Activated CD8-positive, alpha-beta memory T cell treated with anti-CD3 and anti-CD28 coated beads, Interleukin-2, amount 10 ng/mL, durations not matched to agents 7 days and 5 days (primary cell): ENCODE results near the gene ISG20L2. TPM values are rescaled to one million over a fixed set of nuclear protein-coding genes. Genes with fewer than 3 reads are reported as not detected.

Experiments
- total RNA-seq, 2 experiments: library from RNA; stranded (reverse); gene quantifications; one replicate each; pipeline ENCODE4 v1.2.3, GENCODE V29; 2021

The ISG20L2 gene
- total RNA-seq, 2 experiments from 2014 or later: 56.0 to 70.3 TPM

Other genes with a start within 250 kb of the ISG20L2 start
- 10 to 100 TPM; 57.1 to 63.1 TPM for gene MEF2D, start 228.0 kb downstream of the ISG20L2 start, total RNA-seq
- 10 to 100 TPM; 24.3 to 31.3 TPM for gene IQGAP3, start 156.2 kb downstream of the ISG20L2 start, total RNA-seq
- 10 to 100 TPM; 12.6 to 16.9 TPM for gene TTC24, start 149.0 kb downstream of the ISG20L2 start, total RNA-seq
- gene NAXE, start 137.0 kb downstream of the ISG20L2 start, total RNA-seq: 10 to 100 TPM; 62.7 to 66.6 TPM
- gene GPATCH4, start 127.3 kb downstream of the ISG20L2 start, total RNA-seq: 10 to 100 TPM; 40.5 to 50.9 TPM
- gene HAPLN2, start 109.4 kb downstream of the ISG20L2 start, total RNA-seq: not detected
- under 1 TPM in 1 of 2 experiments, not detected in 1; 0.07 TPM for gene BCAN, start 86.6 kb downstream of the ISG20L2 start, total RNA-seq
- gene NES, start 51.4 kb downstream of the ISG20L2 start, total RNA-seq: not detected
- gene CRABP2, start 23.2 kb downstream of the ISG20L2 start, total RNA-seq: 1 to 10 TPM; 1.4 to 1.9 TPM
- 10 to 100 TPM; 44.0 to 49.6 TPM for gene METTL25B, start 297 bp downstream of the ISG20L2 start, total RNA-seq
- 10 to 100 TPM; 60.4 to 80.0 TPM for gene MRPL24, start 12.3 kb upstream of the ISG20L2 start, total RNA-seq
- gene HDGF, start 22.9 kb upstream of the ISG20L2 start, total RNA-seq: 100 to 1,000 TPM; 258 to 340 TPM
- gene PRCC, start 38.8 kb upstream of the ISG20L2 start, total RNA-seq: 10 to 100 TPM; 68.7 to 99.8 TPM
- gene SH2D2A, start 88.1 kb upstream of the ISG20L2 start, total RNA-seq: 100 to 1,000 TPM; 157 to 205 TPM
- under 1 TPM; 0.09 to 0.19 TPM for gene INSRR, start 130.4 kb upstream of the ISG20L2 start, total RNA-seq
- gene NTRK1, start 132.1 kb upstream of the ISG20L2 start, total RNA-seq: 1 to 10 TPM; 2.8 to 8.8 TPM
- not detected for gene PEAR1, start 165.0 kb upstream of the ISG20L2 start, total RNA-seq
- not detected for gene LRRC71, start 191.9 kb upstream of the ISG20L2 start, total RNA-seq